Body of pancreas (tissue), 4 donors: ENCODE measurements around the gene KRTAP19-6. TPM values are rescaled to one million over a fixed set of nuclear protein-coding genes. Genes with fewer than 3 reads are reported as not detected.

Experiments
- ATAC-seq: fragments of 150-250 bp; one replicate; pipeline ENCODE4 v1.9.1; 2016
- DNase-seq, 4 donors: peaks; one replicate each; pipeline ENCODE4 v3.0.0-alpha.2; 2019
- H3K27ac ChIP-seq, 4 donors: fragments of 200-600 bp; sonication (generic); 1 replicate in 3 of 4; 2 replicates in 1 of 4; pipeline versions ENCODE4 v1.5.1 to v1.6.1; 2016 to 2019; ENCODE audit warnings: mild to moderate bottlenecking in 1 of 4, mixed read lengths in 1 of 4, moderate library complexity in 1 of 4
- H3K27me3 ChIP-seq, 2 donors: fragments of 200-600 bp; sonication (generic); one replicate each; pipeline ENCODE4 v1.6.0; 2016; ENCODE audit warnings: mild to moderate bottlenecking in 1 of 2
- H3K36me3 ChIP-seq, 2 donors: fragments of 200-600 bp; sonication (generic); replicated peaks in 1 of 2; 2 replicates each; pipeline ENCODE4 v1.5.1; 2016; ENCODE audit warnings: low read depth in 2 of 2; ENCODE audit not compliant: insufficient read depth in 1 of 2
- H3K4me1 ChIP-seq: fragments of 200-600 bp; sonication (generic); one replicate; pipeline ENCODE4 v1.6.0; 2016
- H3K4me3 ChIP-seq, 2 donors: fragments of 200-600 bp; sonication (generic); 1 replicate in 1 of 2; 2 replicates in 1 of 2; pipeline ENCODE4 v1.5.1; 2016 to 2019
- H3K9me3 ChIP-seq, 3 donors: fragments of 200-600 bp; sonication (generic); 1 replicate in 2 of 3; 2 replicates in 1 of 3; pipeline ENCODE4 v1.5.1; 2016
- CTCF ChIP-seq, 7 experiments: fragments of 450-650 bp in 4 of 7; fragments of 200-600 bp in 3 of 7; sonication (generic) in 3 of 7; IDR thresholded peaks; one replicate each; pipeline ENCODE4 v1.5.1; 2016 to 2019; ENCODE audit warnings: antibody characterized with exemption in 7 of 7
- POLR2A ChIP-seq, 3 donors: fragments of 450-650 bp; IDR thresholded peaks; one replicate each; pipeline ENCODE4 v1.6.1; 2016; ENCODE audit warnings: antibody characterized with exemption in 3 of 3, mild to moderate bottlenecking in 2 of 3
- WGBS, 2 donors: methylation state at CpG; one replicate each; pipeline ENCODE4 v1.1.5; 2017; 5-methylcytosine and 5-hydroxymethylcytosine counted together
- intact Hi-C: fragments of 100-400 bp; cut with DNase I; formaldehyde crosslinking; loops from one replicate; pipeline ENCODE4 v1.15.1; 2023
- total RNA-seq, 2 donors: library from RNA; depleted of rRNA; stranded (reverse); fragments of >200 nt; gene quantifications; one replicate each; pipeline ENCODE4 v1.1.0, GENCODE V29; 2016

The KRTAP19-6 gene
- total RNA-seq, 2 donors from 2014 or later: not detected

- H3K4me1 ChIP-seq: no peaks in the 10 kb centered on the region
- WGBS, 2 donors: 60 to 72% methylated on average over 2 of the region's 2 CpGs
- TF ChIP-seq CTCF (IDR thresholded peaks at IDR 0.05): no peak
- TF ChIP-seq POLR2A (IDR thresholded peaks at IDR 0.05): no peak
- DNase-seq: no peak
- H3K27me3 ChIP-seq: no peaks in the 10 kb centered on the region
- no peak within 1 kb of the TSS for H3K27ac ChIP-seq
- H3K4me3 ChIP-seq: no peak within 1 kb of the TSS
- no peak for ATAC-seq
- intact Hi-C loops: no loop called here
- no peaks in the 10 kb centered on the region for H3K9me3 ChIP-seq
- no peaks in the 10 kb centered on the region for H3K36me3 ChIP-seq
These were observed 19.7 kb upstream of the KRTAP19-6 start, which contains the start of gene KRTAP19-7 for GRCh38 chr21:30561264-30561895. TSS of gene KRTAP19-7 (minus strand) at chr21:30561314. CDS start at chr21:30561289, 25 bp downstream.

GRCh38 chr21:30555095-30555494 lies 13.4 kb upstream of the KRTAP19-6 start:
- H3K27ac ChIP-seq: no peak overlapping the region
- no peak for ATAC-seq
- TF ChIP-seq CTCF (IDR thresholded peaks at IDR 0.05): no peak
- TF ChIP-seq POLR2A (IDR thresholded peaks at IDR 0.05): no peak
- no peaks in the 10 kb centered on the region for H3K4me1 ChIP-seq
- 75 to 82% methylated on average over 2 of the region's 2 CpGs for WGBS, 2 donors
- no peak for DNase-seq
- no peaks in the 10 kb centered on the region for H3K27me3 ChIP-seq
- H3K4me3 ChIP-seq: no peak overlapping the region
- intact Hi-C loops: no loop called here
- no peaks in the 10 kb centered on the region for H3K9me3 ChIP-seq
- H3K36me3 ChIP-seq: no peaks in the 10 kb centered on the region

- DNase-seq (no peak), ATAC-seq (no peak)
- Histone ChIP-seq H3K36me3 (no peaks in the 10 kb centered on the region), H3K4me1 (no peaks in the 10 kb centered on the region), H3K4me3 (no peak overlapping the region), H3K27ac (no peak overlapping the region), H3K9me3 (no peaks in the 10 kb centered on the region), H3K27me3 (no peaks in the 10 kb centered on the region)
- TF ChIP-seq POLR2A (IDR thresholded peaks at IDR 0.05) (no peak), CTCF (IDR thresholded peaks at IDR 0.05) (no peak)
- intact Hi-C loops: no loop called here
- 67 to 88% methylated on average over 1 of the region's 1 CpG for WGBS, 2 donors
These were observed 11.1 kb upstream of the KRTAP19-6 start for GRCh38 chr21:30552782-30553181.

- H3K9me3 ChIP-seq: no peaks in the 10 kb centered on the region
- 56 to 68% methylated on average over 1 of the region's 1 CpG for WGBS, 2 donors
- no peaks in the 10 kb centered on the region for H3K27me3 ChIP-seq
- no peaks in the 10 kb centered on the region for H3K36me3 ChIP-seq
- no peaks in the 10 kb centered on the region for H3K4me1 ChIP-seq
- H3K4me3 ChIP-seq: no peak overlapping the region
- no peak for TF ChIP-seq POLR2A (IDR thresholded peaks at IDR 0.05)
- no peak for TF ChIP-seq CTCF (IDR thresholded peaks at IDR 0.05)
- ATAC-seq (no peak), DNase-seq (no peak)
- H3K27ac ChIP-seq: no peak overlapping the region
- intact Hi-C loops: no loop called here
These were observed 22.8 kb downstream of the KRTAP19-6 start for GRCh38 chr21:30518876-30519275.

GRCh38 chr21:30515681-30516080 lies 26.0 kb downstream of the KRTAP19-6 start:
- ATAC-seq: no peak
- intact Hi-C loops: no loop called here
- 67 to 71% methylated on average over 1 of the region's 1 CpG for WGBS, 2 donors
- Histone ChIP-seq H3K27me3 (no peaks in the 10 kb centered on the region), H3K4me1 (no peaks in the 10 kb centered on the region), H3K27ac (no peak overlapping the region), H3K9me3 (no peaks in the 10 kb centered on the region), H3K36me3 (no peaks in the 10 kb centered on the region), H3K4me3 (no peak overlapping the region)
- DNase-seq: no peak
- TF ChIP-seq CTCF (IDR thresholded peaks at IDR 0.05) (no peak), POLR2A (IDR thresholded peaks at IDR 0.05) (no peak)
